ENCODE results near the gene DIPK1A. TPM values are rescaled to one million over a fixed set of nuclear protein-coding genes. Genes with fewer than 3 reads are reported as not detected.

Gene DIPK1A
- total RNA-seq, 1 experiment from 2014 or later: 3.8 TPM

GRCh38 chr1:92808381-92808780 lies 152.9 kb downstream of the DIPK1A start:
- Mint-ChIP-seq H3K4me3 (no peak overlapping the region), H3K27ac (no peak overlapping the region), H3K36me3 (ENCODE audit: insufficient read depth in 1 of 3, low read depth in 3 of 3) (no peaks in the 10 kb centered on the region), H3K4me1 (peaks cover 3 to 4% of the 10 kb centered on the region in 2 experiments; a peak in 2 of 4 replicates), H3K27me3 (ENCODE audit: low read depth) (no peaks in the 10 kb centered on the region; the same call in 1 of the 2 replicates), H3K9me3 (peaks cover 0 to 3% of the 10 kb centered on the region in 2 experiments; a peak in 1 of 5 replicates)
- H2BK120ac ChIP-seq (ENCODE audit: low read depth, low read length, poor library complexity, severe bottlenecking): no peak overlapping the region
- DNase-seq: no peak
- no peaks in the 10 kb centered on the region for H3K79me1 ChIP-seq (ENCODE audit: insufficient read depth, low read depth, low read length, poor library complexity, severe bottlenecking)
- no peak overlapping the region for H3K18ac ChIP-seq (ENCODE audit: insufficient read length, low read depth, low read length)
- H4K20me1 ChIP-seq (ENCODE audit: control insufficient read depth, insufficient read depth, insufficient read length): no peaks in the 10 kb centered on the region
- H2BK12ac ChIP-seq (ENCODE audit: insufficient read length, low read depth, low read length): no peak overlapping the region
- no peak overlapping the region for H3K4me2 ChIP-seq (ENCODE audit: insufficient read depth, insufficient read length, low read length)
- H2AFZ ChIP-seq (ENCODE audit: low read length): no peak overlapping the region
- no peak for TF ChIP-seq CTCF (conservative IDR thresholded peaks at IDR 0.05)
- H2BK20ac ChIP-seq (ENCODE audit: low read depth, low read length, poor library complexity, severe bottlenecking): no peak overlapping the region
- H3K27ac ChIP-seq (ENCODE audit: insufficient read length, low read depth, low read length): no peak overlapping the region
- H2AK5ac ChIP-seq (ENCODE audit: insufficient read length, low read length): no peak overlapping the region
- H3K56ac ChIP-seq (ENCODE audit: insufficient read length, low read depth, low read length): no peak overlapping the region
- no peak overlapping the region for H3T11ph ChIP-seq (ENCODE audit: low read length)
- no peak overlapping the region for H4K5ac ChIP-seq (ENCODE audit: insufficient read length, low read depth, low read length)
- H3K79me2 ChIP-seq (ENCODE audit: insufficient read depth, low read length): no peaks in the 10 kb centered on the region
- no peak overlapping the region for H4K8ac ChIP-seq (replicated peaks; ENCODE audit: insufficient read length, low read depth, low read length)
- no peak overlapping the region for H2BK15ac ChIP-seq (ENCODE audit: low read depth, low read length)
- H3K9me3 ChIP-seq (ENCODE audit: control insufficient read depth, low read depth, low read length): no peaks in the 10 kb centered on the region
- H3K23ac ChIP-seq (ENCODE audit: insufficient read length, low read depth, low read length): no peak overlapping the region
- no peaks in the 10 kb centered on the region for H3K4me1 ChIP-seq (ENCODE audit: insufficient read depth, low read length)
- no peak overlapping the region for H3K14ac ChIP-seq (ENCODE audit: insufficient read depth, low read length)
- H3K9ac ChIP-seq (ENCODE audit: extremely low read depth, insufficient read length, low read length): no peak overlapping the region
- no peaks in the 10 kb centered on the region for H3K23me2 ChIP-seq (ENCODE audit: insufficient read length, low read depth, low read length, poor library complexity, severe bottlenecking)
- no peaks in the 10 kb centered on the region for H3K27me3 ChIP-seq (ENCODE audit: insufficient read depth, low read length)
- H2BK5ac ChIP-seq (ENCODE audit: insufficient read length, low read length): no peak overlapping the region
- H3K4ac ChIP-seq (ENCODE audit: low read depth, low read length): no peak overlapping the region
- no peak overlapping the region for H4K91ac ChIP-seq (ENCODE audit: insufficient read length, low read depth, low read length)

All from H9 (cell line).